DMS79 treated with DMSO at 0.1 percent for 48 hours (cell line): ENCODE data around the gene AGRN.

ENCODE experiments used
- DNase-seq: peaks from one replicate; lab custom pipeline; 2025; lab: John Stamatoyannopoulos, UW

The AGRN gene

GRCh38 chr1:1082239-1082775, 62.4 kb downstream of the AGRN start:
- DNase-seq, result no peak

GRCh38 chr1:1082776-1083415, 63.0 kb downstream of the AGRN start:
- no peak for DNase-seq

DNA sequence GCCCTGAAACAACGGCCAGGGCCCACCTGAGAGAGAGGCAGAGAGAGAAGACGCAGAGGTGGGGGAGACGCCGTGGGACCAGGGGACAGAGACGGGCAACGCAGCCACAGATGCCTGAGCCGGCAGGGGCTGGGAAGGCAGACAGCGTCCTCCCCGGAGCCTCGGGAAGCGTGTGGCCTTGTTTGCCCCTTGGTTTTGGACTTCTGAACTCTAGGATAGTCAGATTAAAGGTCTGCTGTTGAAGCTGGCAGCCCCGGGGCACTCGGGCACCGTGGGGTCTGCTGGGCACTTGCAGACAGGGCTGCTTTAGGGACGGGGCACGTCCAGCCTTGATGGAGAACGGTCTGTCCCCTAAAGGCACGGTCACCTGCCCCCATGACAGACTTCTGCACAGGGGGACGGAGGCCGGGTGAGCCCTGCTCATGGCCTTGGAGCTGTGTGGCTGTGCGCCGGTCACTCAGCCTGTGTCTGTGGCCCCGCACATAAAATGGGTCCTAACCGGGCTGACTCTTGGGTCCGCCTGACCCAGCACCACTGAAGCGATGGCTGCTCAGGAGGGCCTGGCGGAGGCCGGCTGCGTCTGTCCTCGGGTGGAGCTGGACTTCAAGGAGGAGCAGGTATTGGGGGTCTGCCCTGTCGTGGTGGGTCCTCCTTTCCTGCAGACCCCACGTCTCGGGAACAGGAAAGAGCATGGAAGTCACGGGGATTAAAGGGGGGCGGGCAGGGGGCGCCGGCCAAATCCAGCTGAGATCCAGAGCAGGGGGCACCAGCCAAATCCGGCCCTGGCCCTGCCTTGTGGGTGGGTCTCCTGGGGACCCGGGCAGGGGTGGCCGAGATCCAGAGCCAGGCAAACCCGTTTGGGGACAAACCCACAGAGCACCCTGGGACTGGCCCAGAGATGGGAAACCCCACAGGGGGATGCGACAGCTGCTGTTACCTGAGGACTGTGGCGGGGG, 63.8 kb downstream of the AGRN start:
- no peak for DNase-seq

DNA sequence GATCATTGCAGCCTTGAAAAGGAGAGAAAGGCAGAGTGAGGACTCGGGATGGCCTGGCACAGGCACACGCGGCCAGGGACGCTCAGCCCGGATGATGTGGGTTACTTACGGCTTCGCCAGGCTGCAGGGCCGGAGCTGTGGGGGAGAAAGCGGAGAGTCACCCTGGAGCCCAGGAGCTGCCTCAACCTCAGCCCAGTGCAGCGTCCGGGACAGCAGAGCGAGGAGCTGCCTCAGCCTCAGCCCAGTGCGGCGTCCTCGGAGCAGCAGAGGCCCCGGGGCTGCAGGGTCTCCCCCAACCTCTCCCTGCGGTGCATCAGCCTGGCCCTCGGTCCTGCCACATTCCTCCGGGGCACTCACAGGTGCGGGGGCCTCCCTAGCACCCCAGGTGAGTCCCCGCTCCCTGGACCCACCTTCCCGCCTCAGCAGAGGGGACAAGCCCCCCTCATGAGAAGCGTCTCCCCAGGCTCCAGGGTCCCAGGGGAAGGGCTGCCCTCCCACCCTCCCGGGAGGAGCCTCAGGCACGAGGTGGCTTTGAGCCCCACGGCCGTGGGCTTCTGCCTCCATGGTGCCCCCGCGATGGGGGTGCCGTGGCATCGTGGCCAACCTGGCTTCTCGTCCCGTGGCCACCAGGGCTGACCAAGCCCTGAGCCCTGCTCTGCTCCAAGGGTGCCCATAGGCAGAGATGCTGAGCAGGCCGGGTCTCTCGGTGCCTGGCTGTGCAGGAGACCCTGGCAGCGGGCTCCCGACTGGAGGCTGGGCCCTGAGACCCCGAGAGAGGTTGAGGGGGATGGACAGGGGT, 64.7 kb downstream of the AGRN start:
- DNase-seq, result no peak

GRCh38 chr1:1085171-1085841, 65.4 kb downstream of the AGRN start:
- no peak for DNase-seq

GRCh38 chr1:1085911-1086841, 66.3 kb downstream of the AGRN start:
- DNase-seq, result no peak

GRCh38 chr1:1086911-1087341, 67.0 kb downstream of the AGRN start:
- DNase-seq, result no peak

GRCh38 chr1:1087351-1088028, 67.6 kb downstream of the AGRN start:
- no peak for DNase-seq

DNA sequence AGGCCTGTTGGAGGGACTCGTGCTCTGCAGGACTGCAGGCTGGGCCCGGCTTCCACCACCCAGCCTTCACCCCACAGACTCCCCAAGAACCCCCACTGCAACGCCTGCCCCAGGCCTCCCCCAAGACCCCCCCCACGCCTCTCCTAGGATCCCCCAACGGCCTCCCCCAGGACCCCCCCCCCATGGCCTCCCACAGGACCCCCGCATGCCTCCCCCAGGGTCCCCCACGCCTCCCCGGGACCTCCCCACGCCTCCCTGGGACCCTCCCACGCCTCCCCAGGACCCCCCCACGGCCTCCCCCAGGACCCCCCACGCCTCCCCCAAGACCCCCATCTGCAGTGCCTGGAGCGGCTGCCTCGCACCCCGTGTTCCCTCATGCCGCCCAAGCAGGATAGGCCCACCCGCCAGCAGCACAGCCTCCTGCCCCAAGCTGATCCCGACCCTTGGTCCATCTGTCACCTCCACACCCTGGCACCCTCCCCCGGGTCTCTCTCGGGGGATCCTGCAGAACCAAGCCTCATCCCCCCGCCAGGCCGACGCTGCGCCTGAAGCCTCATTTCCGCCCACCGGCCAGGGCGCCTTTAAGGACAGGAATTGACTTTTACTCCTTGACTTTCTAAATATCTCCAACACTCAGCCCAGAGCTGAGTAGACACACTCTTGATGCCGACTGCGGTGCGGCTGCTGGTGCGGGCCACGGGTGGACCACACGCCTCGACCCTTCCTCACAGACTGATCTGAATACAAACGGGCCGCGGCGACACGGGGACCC, 68.3 kb downstream of the AGRN start:
- DNase-seq, result no peak

DNA sequence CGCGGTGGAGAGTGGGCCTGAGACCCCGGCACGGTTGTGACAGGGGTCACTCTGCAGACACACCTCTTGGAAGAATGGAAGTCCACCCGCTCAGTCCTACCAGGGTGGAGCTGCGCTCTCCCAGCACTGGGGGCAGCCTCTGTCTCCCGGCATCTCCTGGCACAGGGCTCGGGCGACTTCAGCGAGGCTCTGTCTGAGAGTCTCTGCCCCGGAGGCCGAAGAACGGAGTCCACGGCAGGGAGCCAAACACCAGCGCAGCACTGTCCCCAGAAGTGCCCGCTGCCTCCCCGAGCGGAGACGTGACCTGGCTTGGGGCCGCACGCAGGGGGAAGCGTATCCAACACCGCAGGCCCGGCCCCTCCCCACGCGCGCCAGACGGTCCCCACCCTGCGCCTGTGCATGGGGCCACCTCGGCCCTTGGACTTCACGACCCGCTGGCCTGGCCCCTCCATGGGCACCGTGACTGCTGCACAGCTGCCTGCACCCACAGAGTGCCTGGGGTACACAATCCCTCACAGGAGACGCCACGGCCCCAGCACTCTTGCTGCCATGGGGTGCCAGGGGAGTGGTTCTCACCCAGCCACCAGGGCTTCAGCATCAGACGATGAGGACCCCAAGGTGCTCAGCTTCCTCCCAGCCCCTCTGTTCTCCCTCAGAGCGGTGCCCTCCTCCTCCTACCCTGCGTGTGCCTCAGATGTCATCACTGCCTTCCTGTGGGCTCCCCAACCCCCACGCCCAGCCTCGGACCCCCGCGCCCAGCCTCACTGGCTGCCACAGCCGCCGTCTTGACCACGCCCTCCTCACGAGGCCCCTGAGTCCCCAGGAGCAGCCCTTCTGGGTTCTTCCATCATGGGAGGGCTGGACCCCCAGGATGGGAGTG, 69.1 kb downstream of the AGRN start:
- no peak for DNase-seq

GRCh38 chr1:1089731-1090423, 70.0 kb downstream of the AGRN start:
- DNase-seq, result no peak

DNA sequence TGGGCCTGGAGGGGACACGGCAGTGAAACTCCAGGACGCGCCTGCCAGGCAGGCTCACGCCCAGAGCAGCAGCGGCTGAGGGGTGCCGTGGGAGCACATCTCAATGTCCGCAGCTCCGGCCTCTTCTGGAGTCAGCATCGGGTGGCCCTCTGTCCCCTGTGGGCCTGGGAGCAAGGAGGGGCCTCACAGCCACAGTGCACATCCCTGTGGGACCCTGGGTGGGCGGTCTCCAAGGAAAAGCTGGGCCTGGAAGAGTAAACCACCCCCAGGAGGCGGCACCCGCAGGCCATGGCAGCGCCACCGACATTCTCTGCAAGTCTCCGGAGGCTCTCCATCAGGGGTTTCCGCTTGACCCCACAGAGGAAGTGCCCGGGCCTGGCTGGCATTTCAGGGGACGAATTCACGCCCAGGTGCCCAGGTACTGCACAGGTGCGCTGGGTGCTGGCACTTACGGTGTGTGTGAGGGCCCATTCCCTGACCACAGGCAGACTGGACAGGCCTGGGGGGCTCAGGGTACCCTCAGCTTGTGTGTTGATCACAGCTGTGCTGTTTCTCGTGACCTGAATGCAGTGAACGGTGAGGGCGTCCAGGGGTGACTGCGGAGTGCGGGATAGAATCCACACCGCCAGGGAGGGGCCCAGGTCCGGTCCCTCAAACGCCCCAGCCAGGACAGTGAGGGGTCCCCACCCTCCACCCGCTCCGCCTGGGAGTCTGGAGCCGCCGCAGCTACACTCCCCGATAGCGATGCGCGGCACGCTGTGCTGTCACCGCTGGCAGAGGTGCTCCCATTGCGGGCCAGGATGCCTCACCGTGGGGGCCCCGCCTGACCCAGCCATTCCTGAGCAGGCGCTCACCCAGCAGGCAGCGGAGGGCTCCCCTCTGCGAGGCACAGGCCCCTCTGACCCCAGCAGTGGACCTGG, 70.8 kb downstream of the AGRN start:
- no peak for DNase-seq

DNA sequence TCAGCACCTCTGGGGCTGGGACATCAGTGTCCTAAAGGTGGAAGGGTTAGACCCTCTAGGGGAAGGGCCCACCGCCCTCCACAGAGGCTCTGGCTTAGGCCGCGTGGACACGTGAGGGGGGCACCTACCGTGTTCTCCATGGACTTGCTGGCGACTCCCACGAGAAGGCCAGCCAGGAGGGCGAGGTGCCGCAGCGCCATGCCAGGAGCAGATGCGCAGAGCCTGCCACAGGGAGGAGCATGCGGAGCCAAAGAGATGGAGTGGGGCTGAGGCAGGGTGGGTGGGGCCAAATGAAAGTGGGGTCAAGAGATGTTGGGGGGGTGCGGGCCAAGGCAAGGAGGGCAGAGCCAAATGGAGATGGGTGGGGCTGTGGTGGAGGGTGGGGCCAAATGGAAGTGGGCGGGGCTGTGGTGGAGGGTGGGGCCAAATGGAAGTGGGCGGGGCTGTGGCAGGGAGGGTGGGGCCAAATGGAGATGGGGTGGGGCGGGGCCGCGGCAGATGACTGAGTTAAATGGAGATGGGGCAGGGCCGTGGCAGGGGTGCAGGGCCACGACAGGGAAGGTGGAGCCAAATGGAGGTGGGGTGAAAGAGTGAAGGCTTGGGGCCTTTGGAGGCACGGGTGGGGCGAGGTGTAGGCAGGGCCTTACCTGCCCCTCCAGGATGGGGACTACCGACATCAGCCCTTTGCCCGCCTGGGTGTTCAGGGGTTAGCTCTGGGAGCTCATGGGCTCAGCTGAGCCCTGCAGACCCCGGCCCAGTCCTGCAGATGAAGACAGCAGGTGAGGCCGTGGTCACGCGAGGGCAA, 71.6 kb downstream of the AGRN start:
- no peak for DNase-seq

DNA sequence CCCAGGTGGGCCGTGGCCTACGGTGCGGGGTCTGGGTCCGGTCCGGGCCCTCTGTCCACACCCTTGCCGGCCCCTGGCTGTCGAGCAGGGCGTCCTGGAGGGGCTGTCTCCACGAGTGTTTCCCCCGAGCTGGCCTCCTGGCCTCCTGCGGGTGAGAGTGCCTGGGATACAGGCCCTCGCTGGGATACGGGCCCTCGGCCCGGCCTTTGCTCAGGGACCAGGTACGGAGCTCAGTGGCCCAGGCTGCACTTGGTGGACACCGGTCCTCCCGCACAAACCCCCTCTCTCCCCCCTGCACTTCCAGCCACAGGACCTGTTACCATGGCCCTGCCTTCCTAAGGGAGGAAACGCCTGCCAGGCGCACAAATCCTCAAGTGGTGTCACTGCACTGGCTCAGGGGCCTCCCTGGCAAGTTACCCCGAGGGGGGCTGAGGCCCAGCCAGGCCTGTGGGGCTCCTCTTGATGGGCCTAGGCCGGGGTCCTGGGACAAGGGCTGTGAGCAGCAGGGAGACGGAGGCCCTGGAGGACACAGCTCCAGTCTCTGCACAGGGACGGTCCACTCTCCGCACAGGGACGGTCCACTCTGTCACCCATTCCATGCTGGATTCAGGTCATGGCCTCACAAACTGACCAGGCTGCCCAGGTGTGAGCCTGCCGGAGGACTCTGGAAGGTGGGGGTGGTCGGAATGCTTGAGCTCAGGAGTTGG, 72.4 kb downstream of the AGRN start:
- no peak for DNase-seq
